Prostate gland (tissue), 2 donors: Measurements from ENCODE around the gene SUSD3.

ENCODE experiments used
- CTCF ChIP-seq, 4 experiments: fragments of 200-600 bp in 2 of 4; fragments of 450-650 bp in 2 of 4; sonication (generic) in 2 of 4; IDR thresholded peaks; 1 replicate in 3 of 4; 2 replicates in 1 of 4; pipeline ENCODE4 v1.5.1; 2016 to 2019; ENCODE audit warnings: antibody characterized with exemption in 4 of 4, mild to moderate bottlenecking in 2 of 4, moderate library complexity in 2 of 4
- POLR2A ChIP-seq: fragments of 450-650 bp; IDR thresholded peaks from one replicate; pipeline ENCODE4 v1.6.1; 2016; ENCODE audit warnings: antibody characterized with exemption, mild to moderate bottlenecking

GRCh38 chr9:93030642-93031628 is 27.6 kb upstream of the SUSD3 start:
- no peak for TF ChIP-seq CTCF (IDR thresholded peaks at IDR 0.05)
- no peak for TF ChIP-seq POLR2A
